ACC112 (cell line): ENCODE measurements around the gene CEP170.

Experiments
- H2AFZ ChIP-seq: fragments of 200-600 bp; sonication (generic); one replicate; pipeline ENCODE4 v1.6.0; 2017; ENCODE audit warnings: antibody characterized with exemption, low read length; ENCODE audit not compliant: unreplicated experiment
- H3K27ac ChIP-seq: fragments of 200-600 bp; sonication (generic); 2 replicates; pipeline ENCODE4 v1.5.1; 2014; ENCODE audit warnings: low read depth, mild to moderate bottlenecking, antibody characterized with exemption, low read length, moderate library complexity
- H3K27me3 ChIP-seq: fragments of 200-600 bp; sonication (generic); 2 replicates; pipeline ENCODE4 v1.6.1; 2014; ENCODE audit warnings: mild to moderate bottlenecking, antibody characterized with exemption, low read length, moderate library complexity, mixed read lengths; ENCODE audit not compliant: insufficient read depth
- H3K36me3 ChIP-seq: fragments of 200-600 bp; sonication (generic); 2 replicates; pipeline ENCODE4 v1.6.1; 2016; ENCODE audit warnings: mild to moderate bottlenecking, antibody characterized with exemption, low read length, moderate library complexity, mixed read lengths; ENCODE audit not compliant: insufficient read depth
- H3K4me1 ChIP-seq: fragments of 200-600 bp; sonication (generic); one replicate; pipeline ENCODE4 v1.6.1; 2016; ENCODE audit warnings: low read length, mixed read lengths; ENCODE audit not compliant: insufficient read depth, unreplicated experiment, control insufficient read depth
- H3K4me3 ChIP-seq: fragments of 200-600 bp; sonication (generic); 2 replicates; pipeline ENCODE4 v1.5.1; 2014; ENCODE audit warnings: mild to moderate bottlenecking, low read depth, low read length
- H3K79me2 ChIP-seq: fragments of 200-600 bp; sonication (generic); one replicate; pipeline ENCODE4 v1.6.0; 2016; ENCODE audit warnings: low read length; ENCODE audit not compliant: control insufficient read depth, unreplicated experiment, insufficient read depth

Gene CEP170

DNA sequence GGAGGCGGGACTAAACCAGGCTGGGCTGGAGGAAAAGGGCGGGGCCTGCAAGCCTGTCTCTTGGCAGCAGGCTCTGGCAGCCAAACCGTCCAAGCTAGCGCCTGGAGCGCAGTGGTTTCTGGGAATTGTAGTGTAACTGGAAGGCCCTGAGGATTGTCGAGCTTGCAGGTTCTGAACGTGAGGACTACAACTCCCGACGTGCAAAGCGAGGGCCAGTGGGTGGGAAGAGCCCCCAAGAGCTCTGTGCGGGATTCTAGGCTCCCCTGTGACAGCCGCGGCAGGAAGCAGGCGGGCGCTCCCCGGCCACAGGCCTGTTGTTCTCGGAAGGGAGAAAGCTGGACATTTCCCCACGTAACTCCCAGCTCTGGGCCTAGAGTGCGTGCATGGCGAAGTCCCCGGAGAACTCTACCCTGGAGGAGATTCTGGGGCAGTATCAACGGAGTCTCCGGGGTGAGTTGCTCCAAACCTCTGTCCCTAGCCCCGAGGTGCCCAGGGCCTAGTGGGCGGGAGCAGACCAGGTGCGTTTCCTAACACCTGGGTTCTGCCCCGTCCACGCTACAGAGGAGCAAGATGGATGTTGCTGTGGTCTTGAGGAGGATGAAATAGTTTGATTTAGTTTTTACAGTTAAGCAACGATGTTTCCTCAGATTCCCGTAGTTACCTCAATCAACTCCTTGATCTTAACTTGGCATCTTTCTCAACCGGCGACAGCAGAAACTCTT, 871 bp upstream of the CEP170 start, which contains the start of gene SDCCAG8:
TSS of gene SDCCAG8 (plus strand) at position 251 of the 722 bp plus-strand sequence. CDS start at position 384, 133 bp downstream.
- Histone ChIP-seq H3K27me3 (no peaks in the 10 kb centered on the region), H2AFZ (peak within 1 kb of the TSS; percentile 84), H3K79me2 (peaks cover 86% of the 10 kb centered on the region), H3K4me1 (peaks cover 26% of the 10 kb centered on the region), H3K27ac (peak within 1 kb of the TSS; percentile 71), H3K4me3 (peak within 1 kb of the TSS; percentile 98), H3K36me3 (no peaks in the 10 kb centered on the region)

DNA sequence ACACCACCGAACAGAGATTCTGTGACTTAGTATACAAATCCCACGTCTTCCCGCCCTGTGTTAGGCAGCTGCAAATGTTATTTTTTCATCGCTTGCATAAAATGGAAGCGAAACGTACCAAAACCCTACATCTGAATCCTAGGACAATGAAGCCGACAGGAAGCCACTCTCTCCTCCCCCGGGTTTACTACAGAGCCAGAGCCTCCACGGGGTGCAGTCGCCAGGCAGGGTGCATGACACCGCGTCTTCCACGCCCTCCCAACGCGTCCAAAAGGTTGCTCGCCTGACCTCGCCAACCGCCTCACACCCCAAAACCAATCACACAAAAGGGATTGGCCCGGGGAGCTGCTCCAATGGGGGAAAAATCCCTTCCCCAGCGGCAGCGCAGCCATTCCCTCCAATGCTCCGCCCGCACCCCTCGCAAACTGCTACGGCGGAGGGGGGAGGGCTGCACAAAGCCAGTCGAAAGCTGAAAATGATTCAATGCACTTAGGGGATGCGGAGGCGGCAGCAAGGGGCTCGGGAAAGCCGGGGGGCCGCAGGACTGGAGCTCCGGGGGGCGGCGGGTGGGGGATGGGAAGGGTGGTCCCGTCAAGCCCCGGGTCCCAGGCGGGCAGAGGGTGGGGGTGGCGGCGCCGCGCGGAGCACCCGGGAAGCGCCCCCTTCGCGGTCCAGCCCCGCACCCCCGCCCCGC, 701 bp downstream of the CEP170 start:
- peak overlapping the region; percentile 98 for H3K4me3 ChIP-seq
- peaks cover 86% of the 10 kb centered on the region for H3K79me2 ChIP-seq
- peak overlapping the region; percentile 68 for H3K27ac ChIP-seq
- no peak overlapping the region for H2AFZ ChIP-seq
- H3K36me3 ChIP-seq = no peaks in the 10 kb centered on the region
- no peaks in the 10 kb centered on the region for H3K27me3 ChIP-seq
- peaks cover 27% of the 10 kb centered on the region for H3K4me1 ChIP-seq

DNA sequence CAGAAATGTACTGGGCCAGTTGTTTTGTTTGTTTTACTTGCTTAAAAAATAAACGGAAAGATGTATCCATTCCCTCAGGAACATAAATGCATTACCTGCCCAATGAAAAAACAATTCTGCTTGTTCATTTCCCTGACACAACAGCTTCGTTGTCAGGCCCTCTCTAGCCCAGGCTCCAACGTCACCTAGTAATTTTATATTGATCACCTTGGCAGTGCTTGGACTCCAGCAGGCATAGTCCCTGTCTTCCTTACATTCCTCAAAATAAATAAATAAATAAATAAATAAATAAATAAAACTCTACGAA, 1.2 kb downstream of the CEP170 start:
- Histone ChIP-seq H3K27me3 (no peaks in the 10 kb centered on the region), H3K4me1 (peaks cover 28% of the 10 kb centered on the region), H3K4me3 (peak overlapping the region; percentile 98), H2AFZ (no peak overlapping the region), H3K79me2 (peaks cover 87% of the 10 kb centered on the region), H3K36me3 (no peaks in the 10 kb centered on the region), H3K27ac (peak overlapping the region; percentile 68)

DNA sequence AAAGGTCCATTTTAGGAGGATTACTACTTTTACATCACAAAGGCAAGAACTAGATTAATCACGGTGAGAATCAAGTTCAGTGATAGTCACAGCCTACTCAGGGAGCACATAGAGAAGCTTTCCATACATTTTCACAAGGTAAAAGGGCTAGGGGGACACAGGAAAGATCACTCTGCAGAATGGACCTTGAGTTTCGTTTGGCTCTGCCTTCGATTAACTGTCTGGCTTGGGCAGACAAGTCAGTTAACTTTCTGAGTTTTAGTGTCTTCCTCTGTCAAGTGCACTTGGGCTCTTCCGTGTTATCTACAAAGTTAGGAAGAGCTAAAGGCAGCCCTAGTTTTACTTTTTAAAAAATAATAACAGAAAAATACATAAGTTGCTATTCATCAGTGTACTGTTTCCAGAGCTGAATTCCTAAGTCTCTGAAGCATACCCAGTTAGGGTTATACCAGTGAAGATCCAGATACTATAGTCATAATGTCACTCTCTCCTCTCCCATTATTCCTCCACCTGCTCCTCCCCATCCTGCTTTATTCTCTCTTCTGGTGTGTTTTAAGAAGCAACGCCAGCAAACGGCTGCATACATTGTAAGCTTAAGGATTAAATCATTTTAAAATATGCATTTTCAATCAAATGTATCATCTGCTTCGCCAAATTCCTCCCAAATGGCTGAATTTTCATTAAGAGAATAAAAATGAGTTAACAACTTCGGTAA, 1.7 kb downstream of the CEP170 start:
- peak overlapping the region; percentile 98 for H3K4me3 ChIP-seq
- H3K79me2 ChIP-seq = peaks cover 87% of the 10 kb centered on the region
- H3K36me3 ChIP-seq = no peaks in the 10 kb centered on the region
- peaks cover 33% of the 10 kb centered on the region for H3K4me1 ChIP-seq
- H3K27me3 ChIP-seq = no peaks in the 10 kb centered on the region
- H2AFZ ChIP-seq = no peak overlapping the region
- peak overlapping the region; percentile 68 for H3K27ac ChIP-seq

DNA sequence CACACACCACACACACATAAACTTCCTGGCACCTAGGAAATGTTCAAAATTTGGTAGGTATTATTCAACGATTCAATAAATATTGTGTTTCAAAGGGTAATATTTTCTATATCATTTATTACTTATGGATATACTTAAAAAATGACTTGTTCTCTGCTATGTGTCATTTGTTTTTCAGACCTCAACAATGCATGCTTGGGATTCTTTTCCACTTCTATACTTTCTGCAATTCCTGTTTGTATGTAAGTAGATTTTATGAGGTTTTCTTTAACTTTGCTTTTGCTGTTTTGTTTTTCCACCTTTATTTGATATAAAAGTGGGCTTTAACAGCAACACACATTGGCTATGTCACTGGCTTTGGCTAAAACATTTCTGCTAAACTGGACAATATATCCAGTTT, 3.5 kb downstream of the CEP170 start:
- Histone ChIP-seq H3K36me3 (no peaks in the 10 kb centered on the region), H3K27ac (peak overlapping the region; percentile 42), H3K79me2 (peaks cover 87% of the 10 kb centered on the region), H3K4me3 (peak overlapping the region; percentile 98), H2AFZ (no peak overlapping the region), H3K4me1 (peaks cover 48% of the 10 kb centered on the region), H3K27me3 (no peaks in the 10 kb centered on the region)

DNA sequence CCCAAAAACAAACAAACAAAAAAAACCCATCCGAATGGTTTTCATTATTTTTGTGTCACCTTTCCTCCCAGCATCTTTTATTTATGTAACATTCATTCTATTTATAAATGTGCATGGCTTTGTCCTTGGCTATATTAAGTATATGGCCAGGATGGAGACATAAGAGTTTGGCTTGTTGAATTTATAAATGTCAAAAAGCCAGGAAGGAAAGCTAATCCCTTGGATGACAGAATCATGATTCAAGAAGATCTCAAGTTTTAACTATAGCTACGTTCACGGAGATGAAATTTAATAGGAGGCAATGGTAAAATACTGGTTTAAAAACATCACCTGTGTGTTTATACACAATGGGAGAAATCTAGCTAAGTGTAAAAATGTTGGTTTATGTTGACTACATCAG, 5.0 kb downstream of the CEP170 start:
- Histone ChIP-seq H3K27ac (0 out of 2 replicates have a peak overlapping the region, but pooled peaks have one; percentile 0), H3K27me3 (no peaks in the 10 kb centered on the region), H3K4me1 (peaks cover 50% of the 10 kb centered on the region), H2AFZ (no peak overlapping the region), H3K79me2 (peaks cover 95% of the 10 kb centered on the region), H3K4me3 (peak overlapping the region; percentile 98; the same call in 1 of the 2 replicates), H3K36me3 (no peaks in the 10 kb centered on the region)

DNA sequence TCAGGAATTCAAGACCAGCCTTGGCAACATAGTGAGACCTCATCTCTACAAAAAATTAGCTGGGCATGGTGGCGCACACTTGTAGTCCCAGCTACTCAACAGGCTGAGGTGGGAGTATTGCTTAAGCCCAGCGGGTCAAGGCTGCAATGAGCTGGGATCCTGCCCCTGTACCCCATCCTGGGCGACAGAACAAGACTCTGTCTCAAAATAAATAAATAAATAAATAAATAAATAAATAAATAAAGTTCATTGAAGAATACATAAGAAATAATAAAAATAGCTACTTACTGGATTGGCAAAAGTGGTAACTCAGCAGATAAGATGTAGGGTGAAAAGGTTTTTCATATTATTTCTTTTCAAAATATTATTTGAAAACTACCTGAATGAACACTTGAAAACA, 5.9 kb downstream of the CEP170 start:
- Histone ChIP-seq H3K79me2 (peaks cover 97% of the 10 kb centered on the region), H3K27me3 (no peaks in the 10 kb centered on the region), H2AFZ (no peak overlapping the region), H3K27ac (no peak overlapping the region), H3K36me3 (no peaks in the 10 kb centered on the region), H3K4me3 (no peak overlapping the region), H3K4me1 (peaks cover 50% of the 10 kb centered on the region)

DNA sequence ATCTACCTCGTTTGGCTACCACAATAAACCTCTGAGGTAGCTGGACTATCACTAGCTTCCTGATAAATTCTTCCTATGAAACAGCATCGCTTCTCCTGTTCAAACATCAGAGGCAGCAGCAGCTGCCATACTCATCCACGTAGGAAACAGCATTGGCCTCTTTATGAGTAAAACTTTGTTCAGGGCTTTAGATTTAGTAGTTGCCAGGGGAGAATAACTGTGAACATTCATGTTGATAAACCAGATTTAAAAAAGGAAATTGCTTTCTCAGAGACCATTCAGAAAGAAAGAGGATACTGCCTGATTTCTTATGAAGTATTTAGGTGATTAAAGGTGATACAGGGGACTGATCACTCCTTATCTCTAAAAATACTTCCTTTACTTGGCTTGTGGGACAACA, 7.2 kb downstream of the CEP170 start:
- no peaks in the 10 kb centered on the region for H3K27me3 ChIP-seq
- peaks cover 4% of the 10 kb centered on the region; the same call in 1 of the 2 replicates for H3K36me3 ChIP-seq
- H3K27ac ChIP-seq = peak overlapping the region; percentile 39
- H3K79me2 ChIP-seq = peaks cover 97% of the 10 kb centered on the region
- no peak overlapping the region for H3K4me3 ChIP-seq
- peaks cover 50% of the 10 kb centered on the region for H3K4me1 ChIP-seq
- H2AFZ ChIP-seq = no peak overlapping the region

DNA sequence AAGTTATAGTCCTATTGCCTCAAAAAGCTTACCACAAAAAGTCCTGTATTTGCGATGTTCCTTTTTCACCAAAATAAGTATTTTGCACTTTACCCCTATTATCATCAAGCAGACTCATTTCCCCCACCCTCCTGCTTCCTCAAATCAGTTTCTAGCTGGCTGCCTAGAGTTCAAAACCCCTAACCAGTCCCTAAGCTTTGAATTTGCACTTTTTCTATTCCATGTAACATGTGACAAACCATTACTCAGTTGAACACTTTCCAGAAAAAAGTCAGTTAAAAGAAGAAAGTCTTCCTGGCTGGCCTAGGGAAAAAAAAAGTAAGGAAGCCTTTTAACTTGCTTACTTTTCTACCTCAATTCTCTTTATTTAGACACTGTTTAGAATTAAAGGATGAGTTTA, 8.2 kb downstream of the CEP170 start:
- Histone ChIP-seq H3K4me3 (no peak overlapping the region), H3K79me2 (peaks cover 98% of the 10 kb centered on the region), H3K36me3 (peaks cover 6% of the 10 kb centered on the region; the same call in 1 of the 2 replicates), H3K27ac (peak overlapping the region; percentile 39), H3K27me3 (no peaks in the 10 kb centered on the region), H2AFZ (no peak overlapping the region), H3K4me1 (peaks cover 49% of the 10 kb centered on the region)

DNA sequence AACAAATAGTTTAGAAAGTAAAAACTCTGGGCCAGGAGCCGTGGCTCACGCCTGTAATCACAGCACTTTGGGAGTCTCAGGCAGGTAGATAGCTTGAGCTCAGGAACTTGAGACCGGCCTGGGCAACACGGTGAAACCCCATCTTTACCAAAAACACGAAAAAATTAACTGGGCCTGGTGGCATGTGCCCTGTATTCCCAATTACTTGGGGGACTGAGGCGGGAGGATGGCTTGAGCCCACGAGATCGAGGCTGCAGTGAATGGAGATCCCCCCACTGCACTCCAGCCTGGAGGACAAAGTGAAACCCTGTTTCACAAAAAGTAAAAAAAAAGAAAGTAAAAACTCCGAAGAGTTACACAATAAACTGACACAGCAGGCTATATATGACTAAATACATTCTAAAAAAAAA, 10.6 kb downstream of the CEP170 start:
- H2AFZ ChIP-seq = no peak overlapping the region
- peak overlapping the region; percentile 22; the same call in 1 of the 2 replicates for H3K4me3 ChIP-seq
- peaks cover 98% of the 10 kb centered on the region for H3K79me2 ChIP-seq
- H3K4me1 ChIP-seq = peaks cover 25% of the 10 kb centered on the region
- peaks cover 9% of the 10 kb centered on the region; the same call in 1 of the 2 replicates for H3K36me3 ChIP-seq
- H3K27me3 ChIP-seq = no peaks in the 10 kb centered on the region
- peak overlapping the region; percentile 20; the same call in 1 of the 2 replicates for H3K27ac ChIP-seq
